Activated naive CD4-positive, alpha-beta T cell treated with anti-CD3 and anti-CD28 coated beads for 36 hours (primary cell): Measurements from ENCODE around the gene TBC1D4. TPM values are rescaled to one million over a fixed set of nuclear protein-coding genes. Genes with fewer than 3 reads are reported as not detected.

Source experiments
- CTCF ChIA-PET: fragments of 350-600 bp; sonication (Branson Sonifier 250); formaldehyde crosslinking; loops from one replicate; lab custom pipeline; 2021; ENCODE audit warnings: antibody characterized with exemption; lab: Charles Lee
- DNase-seq: peaks from one replicate; pipeline ENCODE4 v3.0.0-alpha.2; 2020
- H3K27ac Mint-ChIP-seq: one replicate; pipeline ENCODE4 v1.8.0; 2021; ENCODE audit warnings: mild to moderate bottlenecking, mixed read lengths
- H3K27me3 Mint-ChIP-seq: one replicate; pipeline ENCODE4 v1.8.0; 2021; ENCODE audit warnings: low read depth, mixed read lengths
- H3K36me3 Mint-ChIP-seq: one replicate; pipeline ENCODE4 v1.8.0; 2021; ENCODE audit warnings: low read depth, mixed read lengths
- H3K4me1 Mint-ChIP-seq: one replicate; pipeline ENCODE4 v1.8.0; 2021; ENCODE audit warnings: low read depth, mixed read lengths
- H3K4me3 Mint-ChIP-seq: one replicate; pipeline ENCODE4 v1.8.0; 2021; ENCODE audit warnings: mild to moderate bottlenecking, moderate library complexity, mixed read lengths
- H3K9me3 Mint-ChIP-seq: one replicate; pipeline ENCODE4 v1.8.0; 2021; ENCODE audit warnings: mixed read lengths
- intact Hi-C: fragments of 100-400 bp; cut with micrococcal nuclease; formaldehyde crosslinking; loops from one replicate; pipeline ENCODE4 v1.15.1; 2023
- total RNA-seq, 2 experiments: library from RNA; stranded (reverse); gene quantifications; one replicate each; pipeline ENCODE4 v1.2.3, GENCODE V29; 2021

The TBC1D4 gene
- total RNA-seq, 2 experiments from 2014 or later: 13.4 to 19.7 TPM

DNA sequence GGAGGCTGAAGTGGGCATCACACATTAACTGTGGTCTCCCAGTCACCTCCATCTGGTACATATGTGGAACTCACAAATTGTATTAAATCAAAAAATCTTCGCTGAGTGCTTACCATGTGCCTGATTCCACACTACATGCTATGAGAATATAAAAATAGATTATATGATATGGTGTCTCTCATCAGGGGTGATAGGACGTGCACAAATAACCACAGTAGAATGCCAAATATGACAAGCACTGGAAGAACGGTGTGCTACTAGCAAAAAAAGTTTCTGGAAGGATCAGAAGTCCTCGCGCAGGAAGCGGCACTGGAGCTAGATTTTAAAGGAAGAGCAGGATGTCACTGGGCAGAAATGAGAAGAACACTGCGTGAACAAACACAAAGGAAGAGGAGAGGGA is 62.3 kb downstream of the TBC1D4 start:
- H3K9me3 Mint-ChIP-seq: no peaks in the 10 kb centered on the region
- H3K27ac Mint-ChIP-seq: no peak overlapping the region
- intact Hi-C loops: no loop called here
- no peak for DNase-seq
- H3K4me3 Mint-ChIP-seq: no peak overlapping the region
- H3K36me3 Mint-ChIP-seq: no peaks in the 10 kb centered on the region
- no peaks in the 10 kb centered on the region for H3K4me1 Mint-ChIP-seq
- CTCF ChIA-PET: no interaction called here
- H3K27me3 Mint-ChIP-seq: peaks cover 11% of the 10 kb centered on the region

DNA sequence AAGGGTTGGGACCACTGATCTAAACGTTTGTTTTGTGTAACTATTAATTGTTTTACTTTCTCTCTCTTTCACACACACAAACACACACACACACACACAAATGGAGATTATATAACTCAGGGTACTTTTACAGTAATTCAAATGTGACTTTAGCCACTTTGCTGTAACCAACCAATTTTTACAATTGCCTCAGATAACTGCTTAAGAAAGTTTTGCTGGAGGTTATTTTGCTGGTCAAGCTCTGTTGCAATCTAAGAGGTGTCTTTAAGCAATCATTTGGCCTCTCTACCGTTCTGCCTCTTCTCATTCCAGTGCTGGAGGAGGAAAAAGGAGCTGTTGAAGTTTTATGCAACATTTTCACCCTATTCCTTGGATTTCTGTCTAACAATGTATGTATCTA is 63.0 kb downstream of the TBC1D4 start:
- Mint-ChIP-seq H3K9me3 (no peaks in the 10 kb centered on the region), H3K4me3 (no peak overlapping the region), H3K4me1 (no peaks in the 10 kb centered on the region), H3K36me3 (no peaks in the 10 kb centered on the region), H3K27ac (no peak overlapping the region), H3K27me3 (peaks cover 8% of the 10 kb centered on the region)
- intact Hi-C loops: no loop called here
- DNase-seq: no peak
- CTCF ChIA-PET: no interaction called here

DNA sequence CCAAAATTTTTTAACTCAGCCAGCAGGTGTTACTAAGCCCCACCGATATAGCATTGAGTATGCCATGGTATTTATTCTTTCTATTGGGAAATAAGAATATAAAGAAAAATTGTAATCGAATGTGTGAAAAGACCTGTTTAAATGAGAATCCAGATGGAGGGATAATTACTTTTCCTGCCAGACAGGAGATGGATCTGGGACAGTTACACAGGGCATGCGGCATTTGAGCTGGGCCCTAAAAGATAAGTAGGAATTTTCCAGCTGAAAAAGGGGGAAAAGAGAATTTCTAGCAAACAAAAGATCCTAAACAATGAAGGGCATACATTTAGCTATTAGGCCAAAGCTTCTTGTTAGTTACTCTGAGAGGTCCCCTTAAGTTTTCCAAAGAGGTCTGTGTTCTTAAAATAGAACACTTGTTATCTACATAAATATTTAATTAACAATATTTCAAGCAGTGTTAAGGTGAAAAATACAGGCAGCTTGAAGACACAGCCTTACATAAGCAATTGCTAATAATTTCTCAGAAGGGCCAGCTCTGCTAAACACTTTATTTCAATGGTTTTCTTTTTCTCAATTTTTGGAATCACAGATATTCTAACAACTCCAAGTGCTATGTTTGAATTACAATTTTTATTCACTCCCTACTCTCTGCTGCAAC is 63.7 kb downstream of the TBC1D4 start:
- Mint-ChIP-seq H3K36me3 (no peaks in the 10 kb centered on the region), H3K4me3 (no peak overlapping the region), H3K9me3 (no peaks in the 10 kb centered on the region), H3K27me3 (peaks cover 8% of the 10 kb centered on the region), H3K27ac (no peak overlapping the region), H3K4me1 (no peaks in the 10 kb centered on the region)
- intact Hi-C loops: no loop called here
- DNase-seq: no peak
- CTCF ChIA-PET: interaction anchor here (0.7 kb wide), 1 partner anchor 261 kb away, joined by 4 read pairs; no protein-coding TSS in a partner anchor

DNA sequence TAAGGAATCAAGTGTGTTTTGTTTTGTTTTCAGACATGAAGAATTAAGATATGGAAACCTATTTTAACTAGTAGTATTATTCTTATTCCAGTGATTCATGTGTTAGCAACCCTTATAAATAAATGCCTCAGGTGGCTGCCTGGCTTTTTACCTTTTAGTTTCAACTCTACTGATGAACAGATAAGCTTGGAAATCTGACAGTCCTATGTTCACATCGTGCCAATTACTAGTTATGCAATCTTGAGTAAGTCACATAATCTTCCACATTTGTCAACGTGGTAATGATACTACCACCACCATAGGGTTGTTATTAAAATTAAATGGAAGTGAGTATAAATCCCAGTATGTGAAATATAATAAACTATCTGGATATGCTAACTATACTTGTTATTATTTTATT is 64.3 kb downstream of the TBC1D4 start:
- intact Hi-C loops: no loop called here
- no peak overlapping the region for H3K4me3 Mint-ChIP-seq
- CTCF ChIA-PET: no interaction called here

DNA sequence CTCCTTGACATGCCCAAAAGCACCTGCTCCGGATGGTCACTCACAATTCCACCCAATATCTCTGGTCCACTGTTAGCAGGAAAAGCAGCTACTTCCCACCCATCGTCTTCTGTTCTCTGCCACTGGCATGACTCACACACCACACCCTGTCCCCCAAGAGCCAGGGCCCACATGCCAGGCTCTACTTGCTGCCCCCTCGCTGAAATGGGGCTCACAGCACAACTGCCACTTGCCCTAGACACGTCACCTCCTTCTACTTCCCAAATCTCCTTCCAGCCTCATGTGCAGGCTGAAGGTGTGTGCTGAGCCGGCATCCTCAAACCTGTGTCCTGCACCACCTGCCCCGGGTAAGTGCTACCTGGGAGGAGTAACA is 65.0 kb downstream of the TBC1D4 start:
- Mint-ChIP-seq H3K4me1 (no peaks in the 10 kb centered on the region), H3K4me3 (no peak overlapping the region), H3K27ac (no peak overlapping the region), H3K27me3 (peaks cover 5% of the 10 kb centered on the region), H3K36me3 (no peaks in the 10 kb centered on the region), H3K9me3 (no peaks in the 10 kb centered on the region)
- DNase-seq: no peak
- intact Hi-C loops: no loop called here
- CTCF ChIA-PET: no interaction called here

More for the DNA sequence above, 64.3 kb downstream of the TBC1D4 start:
- Mint-ChIP-seq H3K4me1 (no peaks in the 10 kb centered on the region), H3K9me3 (no peaks in the 10 kb centered on the region), H3K27me3 (peaks cover 8% of the 10 kb centered on the region), H3K36me3 (no peaks in the 10 kb centered on the region), H3K27ac (no peak overlapping the region)
- DNase-seq: no peak

DNA sequence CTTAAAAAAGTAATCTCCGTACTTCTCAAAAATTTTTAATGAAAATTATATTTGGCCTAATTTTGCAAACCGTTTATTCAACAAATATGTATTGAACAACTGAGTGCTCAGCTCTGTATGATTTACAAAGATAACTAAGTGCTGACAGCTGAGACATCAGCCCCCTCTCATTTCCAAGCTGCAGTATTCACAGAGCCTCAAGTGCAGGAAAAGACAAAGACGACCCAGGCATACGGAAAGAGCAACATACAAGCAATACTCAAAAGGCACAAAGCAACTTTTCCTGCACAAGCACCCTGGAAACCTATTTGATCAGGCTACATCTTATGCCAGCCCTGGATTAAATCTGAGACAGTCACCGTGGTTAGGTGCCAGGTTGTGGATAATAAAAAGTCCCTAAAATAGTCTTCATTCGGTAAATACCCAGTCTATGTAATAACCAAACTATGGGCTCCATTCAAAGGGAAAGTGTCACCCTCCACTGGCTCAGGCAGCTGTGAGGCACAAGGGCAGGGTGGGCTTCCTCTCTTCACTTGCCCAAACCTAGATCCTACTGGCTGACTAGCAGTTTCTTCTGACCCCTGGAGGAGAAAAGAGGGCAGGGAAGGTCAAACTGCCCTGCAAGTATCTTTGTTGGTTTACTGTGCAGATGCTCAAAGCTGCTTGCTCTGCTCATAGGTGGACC is 65.5 kb downstream of the TBC1D4 start:
- no peak overlapping the region for H3K4me3 Mint-ChIP-seq
- H3K9me3 Mint-ChIP-seq: no peaks in the 10 kb centered on the region
- intact Hi-C loops: no loop called here
- no peaks in the 10 kb centered on the region for H3K4me1 Mint-ChIP-seq
- no peak overlapping the region for H3K27ac Mint-ChIP-seq
- CTCF ChIA-PET: no interaction called here
- no peaks in the 10 kb centered on the region for H3K36me3 Mint-ChIP-seq
- DNase-seq: no peak
- peaks cover 2% of the 10 kb centered on the region for H3K27me3 Mint-ChIP-seq

DNA sequence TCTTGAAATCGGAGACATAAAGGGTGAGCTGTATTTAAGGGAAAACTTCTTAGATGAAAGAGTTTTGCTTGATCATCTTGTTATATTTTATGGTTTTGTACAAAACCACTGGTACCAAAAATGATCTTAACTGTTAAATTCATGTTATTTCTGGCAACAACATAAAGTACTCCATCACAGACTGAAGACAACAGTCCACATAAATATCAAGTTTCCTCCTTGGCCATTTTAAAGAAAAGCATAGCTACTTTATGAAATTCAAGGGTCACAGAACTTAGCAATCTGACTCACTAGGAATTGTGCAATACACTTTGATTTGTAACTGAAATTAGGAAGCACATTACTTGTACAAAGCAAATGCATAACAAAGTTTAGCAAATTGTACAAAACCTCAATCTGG is 66.3 kb downstream of the TBC1D4 start:
- intact Hi-C loops: no loop called here
- H3K4me1 Mint-ChIP-seq: no peaks in the 10 kb centered on the region
- H3K27me3 Mint-ChIP-seq: peaks cover 2% of the 10 kb centered on the region
- CTCF ChIA-PET: no interaction called here
- no peak overlapping the region for H3K27ac Mint-ChIP-seq
- DNase-seq: no peak
- H3K36me3 Mint-ChIP-seq: no peaks in the 10 kb centered on the region
- H3K9me3 Mint-ChIP-seq: no peaks in the 10 kb centered on the region
- H3K4me3 Mint-ChIP-seq: no peak overlapping the region

DNA sequence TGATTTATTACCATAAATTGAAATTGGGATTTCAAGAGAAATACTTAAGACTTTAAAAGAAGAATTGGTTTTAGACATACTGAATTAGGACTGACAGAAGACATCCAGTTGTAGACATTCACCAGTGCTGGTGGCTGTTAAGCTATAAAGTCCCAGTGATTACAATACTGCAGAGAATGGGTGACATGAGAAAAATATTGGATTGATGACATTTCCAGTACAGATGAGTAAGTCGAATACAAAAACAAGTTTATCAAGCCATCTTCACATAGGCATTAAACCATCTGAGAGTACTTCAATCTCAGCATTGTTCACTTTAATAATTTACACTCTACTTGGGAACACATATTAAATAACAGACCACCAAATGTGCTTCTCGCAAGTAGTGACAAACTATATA is 66.8 kb downstream of the TBC1D4 start:
- H3K27me3 Mint-ChIP-seq: no peaks in the 10 kb centered on the region
- no peaks in the 10 kb centered on the region for H3K4me1 Mint-ChIP-seq
- no peak for DNase-seq
- no peaks in the 10 kb centered on the region for H3K9me3 Mint-ChIP-seq
- CTCF ChIA-PET: no interaction called here
- no peak overlapping the region for H3K27ac Mint-ChIP-seq
- intact Hi-C loops: no loop called here
- no peaks in the 10 kb centered on the region for H3K36me3 Mint-ChIP-seq
- H3K4me3 Mint-ChIP-seq: no peak overlapping the region

DNA sequence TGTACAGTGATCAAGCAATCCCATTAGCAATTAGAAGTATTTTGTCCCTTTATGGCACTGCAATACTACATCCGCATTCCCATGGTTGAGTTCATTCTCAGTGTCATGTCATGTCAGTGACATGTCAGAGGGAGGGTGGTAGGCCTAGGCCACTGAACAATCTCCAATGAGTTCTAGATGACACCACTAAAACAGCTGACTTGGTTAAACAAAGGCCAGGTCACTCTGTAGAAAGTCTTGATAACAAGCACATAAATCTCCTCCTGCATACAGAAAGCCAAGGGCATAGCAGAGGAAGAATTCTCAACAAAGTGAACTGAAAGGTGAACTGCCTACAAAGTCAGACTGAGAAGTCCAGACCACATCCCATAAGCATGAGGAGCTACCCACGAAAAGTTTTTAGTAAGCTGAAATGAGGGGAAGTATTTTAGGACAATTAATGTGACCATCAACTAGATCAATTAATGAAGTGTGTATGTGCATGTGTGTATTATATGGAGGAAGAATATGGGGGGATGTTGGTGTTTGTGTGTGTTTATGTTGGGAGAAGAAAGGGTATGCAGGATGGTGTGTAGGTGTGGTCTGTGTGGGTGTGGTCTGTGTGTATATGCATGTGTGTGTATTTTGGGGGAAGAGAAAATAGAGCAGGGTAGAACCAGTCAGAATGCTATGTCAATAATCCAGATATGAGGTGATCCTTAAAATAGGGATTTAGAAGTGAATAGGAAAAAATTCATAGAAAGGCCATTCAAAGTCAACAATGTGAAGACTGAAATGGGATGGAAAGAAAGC is 67.7 kb downstream of the TBC1D4 start:
- Mint-ChIP-seq H3K4me1 (no peaks in the 10 kb centered on the region), H3K27me3 (no peaks in the 10 kb centered on the region), H3K36me3 (no peaks in the 10 kb centered on the region), H3K9me3 (no peaks in the 10 kb centered on the region), H3K27ac (no peak overlapping the region), H3K4me3 (no peak overlapping the region)
- DNase-seq: no peak
- intact Hi-C loops: no loop called here
- CTCF ChIA-PET: no interaction called here

DNA sequence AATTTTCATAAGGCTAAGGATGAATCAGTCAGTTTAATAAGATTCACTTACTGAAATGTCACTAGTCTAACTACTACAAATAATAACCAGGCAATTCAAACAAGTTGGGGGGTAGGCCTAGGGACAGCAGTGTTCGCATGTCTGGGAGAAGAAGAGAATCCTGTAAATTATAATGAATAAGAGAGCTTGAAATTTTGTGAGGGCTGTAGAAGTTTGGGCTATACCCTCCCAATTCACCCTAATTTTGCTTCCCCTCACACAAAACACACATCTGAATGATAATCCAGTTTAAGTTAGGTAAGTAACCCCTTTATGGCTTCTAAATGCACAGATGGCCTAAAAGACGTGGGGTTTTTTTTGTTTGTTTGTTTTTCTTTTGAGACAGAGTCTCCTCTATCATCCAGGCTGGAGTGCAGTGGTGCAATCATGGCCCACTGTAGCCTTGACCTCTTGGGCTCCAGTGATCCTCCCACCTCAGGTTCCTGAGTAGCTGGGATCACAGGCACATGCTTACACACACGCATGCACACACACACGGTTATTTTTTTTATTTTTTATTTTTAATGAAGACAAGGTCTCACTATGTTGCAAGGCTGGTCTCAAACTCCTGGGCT is 69.9 kb downstream of the TBC1D4 start:
- Mint-ChIP-seq H3K27me3 (no peaks in the 10 kb centered on the region), H3K4me1 (no peaks in the 10 kb centered on the region), H3K4me3 (no peak overlapping the region), H3K9me3 (no peaks in the 10 kb centered on the region), H3K36me3 (no peaks in the 10 kb centered on the region), H3K27ac (no peak overlapping the region)
- CTCF ChIA-PET: no interaction called here
- DNase-seq: no peak
- intact Hi-C loops: no loop called here

DNA sequence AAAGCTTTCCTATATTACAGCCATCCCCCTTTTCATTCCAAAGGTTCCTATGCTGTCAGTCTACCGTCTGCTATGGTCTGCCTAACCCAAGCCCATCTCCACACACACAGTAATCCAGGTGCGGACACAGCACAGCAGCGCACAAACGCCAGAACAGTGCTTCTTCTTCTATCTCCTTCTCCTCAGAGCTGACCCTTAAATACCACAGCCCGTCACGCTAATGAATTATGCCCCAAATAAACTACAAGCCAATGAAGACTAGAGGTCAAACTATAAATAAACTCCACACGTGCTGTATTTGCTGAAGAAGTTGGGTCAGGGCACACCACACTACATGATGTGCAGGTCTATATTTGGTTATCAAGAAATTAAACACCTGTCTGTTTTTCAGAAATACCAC is 71.8 kb downstream of the TBC1D4 start:
- DNase-seq: no peak

DNA sequence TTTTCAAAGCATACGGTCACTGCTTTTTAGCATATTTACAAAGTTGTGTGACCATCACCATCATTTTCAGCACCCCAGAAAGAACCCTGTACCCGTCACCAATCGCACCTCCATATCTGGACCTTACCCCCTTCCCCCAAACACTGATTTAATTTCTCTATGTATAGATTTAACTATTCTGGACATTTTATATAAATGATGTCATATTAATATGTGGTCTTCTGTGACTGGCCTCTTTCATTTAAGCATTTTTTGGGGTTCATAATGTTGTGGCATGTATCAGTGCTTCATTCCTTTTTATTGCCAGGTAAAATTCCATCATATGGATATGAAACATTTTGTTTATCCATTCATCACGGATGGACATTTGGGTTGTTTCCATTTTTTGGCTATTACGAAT is 74.0 kb downstream of the TBC1D4 start:
- Mint-ChIP-seq H3K27me3 (no peaks in the 10 kb centered on the region), H3K27ac (no peak overlapping the region), H3K4me3 (no peak overlapping the region), H3K9me3 (no peaks in the 10 kb centered on the region), H3K4me1 (no peaks in the 10 kb centered on the region), H3K36me3 (no peaks in the 10 kb centered on the region)
- CTCF ChIA-PET: interaction anchor here (0.7 kb wide), 1 partner anchor 124 kb away, joined by 4 read pairs; no protein-coding TSS in a partner anchor
- intact Hi-C loops: no loop called here
- DNase-seq: no peak

More for the DNA sequence above, 71.8 kb downstream of the TBC1D4 start:
- Mint-ChIP-seq H3K9me3 (no peaks in the 10 kb centered on the region), H3K27me3 (no peaks in the 10 kb centered on the region), H3K36me3 (no peaks in the 10 kb centered on the region), H3K4me1 (no peaks in the 10 kb centered on the region), H3K27ac (no peak overlapping the region), H3K4me3 (no peak overlapping the region)
- CTCF ChIA-PET: no interaction called here
- intact Hi-C loops: no loop called here
